Ramos (cell line): Measurements from ENCODE around the gene ZNF134.

ENCODE experiments used
- in situ Hi-C: fragments of 300-500 bp; cut with MboI; formaldehyde crosslinking; loops from one replicate; pipeline ENCODE4 v1.14.3; 2022; ENCODE audit warnings: low sequenced_read_pairs; ENCODE audit not compliant: unreplicated experiment

ZNF134 gene

GRCh38 chr19:57613941-57614743 lies at the start of gene ZNF134:
TSS of gene ZNF134 (plus strand) at chr19:57614242. CDS start at chr19:57619469, 5,227 bp downstream.
- in situ Hi-C loops, result no loop called here

GRCh38 chr19:57566396-57567265 lies 47.4 kb upstream of the ZNF134 start:
- in situ Hi-C loops, result no loop called here

DNA sequence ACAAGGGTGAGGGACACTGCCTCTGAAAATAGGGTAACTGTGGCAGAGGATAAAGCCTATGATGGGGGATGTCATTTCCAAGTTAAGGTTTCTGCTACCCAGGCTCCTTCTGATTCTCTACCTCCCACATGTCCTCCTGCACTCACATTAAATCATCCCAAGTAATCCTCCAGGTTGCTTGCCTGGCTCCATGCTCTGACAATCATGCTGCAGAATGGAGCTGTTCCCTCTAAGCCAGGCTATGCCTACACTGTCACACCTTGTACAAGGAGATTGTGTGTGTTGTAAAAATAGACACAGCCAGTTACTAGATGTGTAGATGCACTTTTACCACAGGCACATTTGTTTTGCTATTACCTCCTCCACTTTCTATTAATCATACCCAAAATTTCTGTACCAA lies 43.3 kb upstream of the ZNF134 start:
- in situ Hi-C loops, result no loop called here

DNA sequence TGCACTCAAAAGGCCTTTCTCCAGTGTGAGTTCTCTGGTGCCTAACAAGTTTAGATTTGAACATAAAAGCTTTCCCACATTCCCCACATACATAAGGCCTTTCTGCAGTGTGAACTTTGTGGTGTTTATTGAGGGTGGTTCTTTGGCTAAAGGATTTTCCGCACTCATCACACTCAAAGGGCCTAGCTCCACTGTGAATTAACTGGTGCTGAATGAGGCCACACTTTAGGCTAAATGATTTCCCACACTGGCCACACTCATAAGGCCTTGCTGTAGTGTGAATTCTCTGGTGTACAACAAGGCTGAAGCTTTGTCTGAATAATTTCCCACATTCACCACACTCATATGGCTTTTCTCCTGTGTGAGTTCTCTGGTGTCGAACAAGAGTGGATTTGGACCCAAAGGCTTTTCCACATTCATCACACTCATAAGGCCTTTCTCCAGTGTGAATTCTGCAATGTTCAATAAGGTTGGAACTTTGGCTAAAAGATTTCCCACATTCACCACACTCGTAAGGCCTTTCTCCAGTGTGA lies 41.6 kb upstream of the ZNF134 start:
- in situ Hi-C loops, result no loop called here

- in situ Hi-C loops, result no loop called here
Measured at GRCh38 chr19:57576661-57577060, 37.4 kb upstream of the ZNF134 start.

- in situ Hi-C loops, result no loop called here
Measured at GRCh38 chr19:57578487-57579205, 35.4 kb upstream of the ZNF134 start, which contains the start of gene ZNF416. TSS of gene ZNF416 (minus strand) at chr19:57578911. CDS start at chr19:57578704, 207 bp downstream.

GRCh38 chr19:57583104-57583520 lies 30.9 kb upstream of the ZNF134 start:
- in situ Hi-C loops, result no loop called here

DNA sequence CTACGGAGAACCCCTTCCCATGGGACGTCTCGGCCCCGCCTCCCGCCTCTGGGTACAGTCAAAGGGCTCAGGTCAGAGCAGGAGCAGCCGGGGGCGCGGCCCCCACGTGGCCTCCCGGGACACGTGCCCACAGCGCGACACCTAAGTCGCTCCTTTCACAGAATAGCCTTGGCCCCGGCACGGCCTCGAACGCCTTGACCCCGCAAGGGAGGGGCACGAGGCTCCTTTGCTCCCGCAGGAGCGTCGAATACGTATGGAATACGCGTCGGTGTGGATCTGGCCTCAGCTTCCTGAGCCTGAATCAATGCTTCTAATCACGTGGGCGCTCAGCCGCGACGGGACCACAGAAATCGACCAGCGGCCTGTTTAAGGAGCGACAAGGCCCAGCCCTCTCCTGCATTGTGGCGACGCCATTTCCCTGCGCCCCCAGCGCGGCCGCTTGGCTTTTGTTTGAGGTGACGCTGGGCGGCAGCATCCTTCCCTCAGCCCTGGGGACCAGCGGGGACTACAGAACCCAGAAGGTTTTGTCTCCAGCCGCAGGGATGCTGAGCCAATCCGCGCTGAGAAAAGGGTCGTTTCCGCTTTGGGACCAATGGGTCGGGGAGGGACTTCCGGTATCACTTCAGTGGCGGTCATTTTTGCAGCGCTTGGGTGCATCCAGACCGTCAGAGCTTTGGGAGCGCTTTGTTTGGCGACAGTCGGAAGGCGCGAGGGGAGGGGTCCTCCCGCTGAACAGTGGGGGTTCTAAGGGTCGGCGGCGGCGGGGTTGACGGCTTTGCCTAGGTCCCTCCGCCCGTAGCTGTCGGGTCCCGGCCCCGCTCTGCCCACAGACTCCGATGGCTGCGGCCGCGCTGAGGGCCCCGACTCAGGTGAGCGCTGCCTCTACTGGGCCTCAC lies 30.3 kb upstream of the ZNF134 start, which contains the start of gene ZIK1:
Gene ZIK1, plus strand, starts transcription at position 625 of the 896 bp plus-strand sequence. Its CDS starts 212 bp downstream, at position 837.
- in situ Hi-C loops, result no loop called here

DNA sequence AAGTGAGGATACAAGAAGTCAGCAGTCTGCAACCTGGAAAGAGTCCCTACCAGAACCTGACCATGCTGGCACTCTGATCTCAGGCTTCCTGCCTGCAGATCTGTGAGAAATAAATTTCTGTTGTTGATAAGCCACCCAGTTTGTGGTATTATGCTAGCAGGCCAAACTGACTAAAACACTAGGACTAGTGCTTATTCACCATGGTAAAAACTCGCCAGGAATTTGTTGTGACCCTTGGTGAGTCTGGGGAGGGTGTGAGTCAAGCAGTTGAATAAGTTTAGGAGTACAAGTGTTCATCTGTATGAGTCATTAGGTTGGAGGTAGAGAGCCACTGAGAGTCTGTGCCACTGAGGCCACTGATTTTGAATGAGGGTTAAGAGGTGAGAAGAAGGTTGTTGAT lies 26.5 kb upstream of the ZNF134 start:
- in situ Hi-C loops, result no loop called here

- in situ Hi-C loops, result no loop called here
Measured at GRCh38 chr19:57599377-57599760, 14.7 kb upstream of the ZNF134 start.

DNA sequence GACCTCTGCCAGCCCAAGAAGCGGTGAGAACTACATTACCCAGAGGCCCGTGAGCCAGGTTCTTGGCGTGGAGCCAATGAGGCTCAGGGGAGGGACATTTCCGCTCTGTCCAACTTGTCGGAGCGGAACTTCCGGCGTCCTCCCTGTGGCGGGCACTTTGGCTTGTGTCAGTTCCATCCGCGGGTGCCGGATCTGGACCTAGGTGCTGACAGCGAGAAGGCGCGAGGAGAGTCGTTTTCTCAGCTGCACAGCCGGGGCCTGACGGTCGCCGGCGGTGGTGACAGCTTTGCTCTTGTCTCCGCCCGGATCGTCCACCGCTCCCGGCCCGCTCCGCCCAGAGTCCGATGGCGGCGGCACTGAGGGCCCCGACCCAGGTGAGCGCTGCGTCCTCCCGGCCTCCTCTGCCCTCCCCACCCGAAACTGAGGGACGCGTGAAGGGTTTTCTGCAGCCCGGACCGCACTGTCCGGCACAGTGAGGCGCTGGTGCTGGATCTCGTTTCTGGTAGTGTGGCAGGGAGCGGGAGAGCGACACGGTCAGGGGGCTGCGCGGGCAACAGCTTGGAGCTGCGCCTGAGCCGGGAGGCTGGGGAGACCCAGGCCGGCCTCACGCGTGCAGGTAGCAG lies 14.2 kb upstream of the ZNF134 start, which contains the start of gene ZNF530:
Gene ZNF530, plus strand, starts transcription at position 125 of the 623 bp plus-strand sequence. CDS start 4,461 bp downstream, outside the sequence.
- in situ Hi-C loops, result no loop called here

DNA sequence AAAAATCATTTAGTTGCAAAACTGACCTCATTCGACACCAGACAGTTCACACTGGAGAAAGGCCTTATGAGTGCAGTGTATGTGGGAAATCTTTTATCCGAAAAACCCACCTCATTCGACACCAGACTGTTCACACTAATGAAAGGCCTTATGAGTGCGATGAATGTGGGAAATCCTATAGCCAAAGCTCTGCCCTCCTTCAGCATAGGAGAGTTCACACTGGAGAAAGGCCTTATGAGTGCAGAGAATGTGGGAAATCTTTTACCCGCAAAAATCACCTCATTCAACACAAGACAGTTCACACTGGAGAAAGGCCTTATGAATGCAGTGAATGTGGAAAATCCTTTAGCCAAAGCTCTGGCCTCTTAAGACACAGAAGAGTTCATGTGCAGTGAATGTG lies 7.1 kb upstream of the ZNF134 start:
- in situ Hi-C loops, result no loop called here

DNA sequence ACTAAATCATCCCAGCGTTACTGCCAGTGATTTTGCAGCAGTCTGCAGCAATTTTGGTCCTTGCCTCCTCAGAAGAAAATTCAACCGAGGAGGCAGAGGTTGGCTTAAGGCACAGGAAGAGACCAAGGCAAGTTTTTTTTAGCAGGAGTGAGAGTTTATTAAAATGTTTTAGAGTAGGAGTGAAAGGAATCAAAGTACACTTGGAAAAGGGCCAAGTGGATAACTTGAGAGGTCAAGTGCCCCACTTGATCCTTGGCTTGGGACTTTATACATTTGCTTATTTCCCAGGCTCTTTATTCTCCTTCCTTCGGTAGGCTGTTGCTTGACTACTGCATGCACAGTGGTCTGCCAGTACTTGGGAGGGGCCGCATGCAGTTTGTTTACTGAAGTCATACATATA lies 2.9 kb upstream of the ZNF134 start:
- in situ Hi-C loops, result no loop called here

GRCh38 chr19:57615346-57615745 lies 1.3 kb downstream of the ZNF134 start:
- in situ Hi-C loops, result no loop called here

DNA sequence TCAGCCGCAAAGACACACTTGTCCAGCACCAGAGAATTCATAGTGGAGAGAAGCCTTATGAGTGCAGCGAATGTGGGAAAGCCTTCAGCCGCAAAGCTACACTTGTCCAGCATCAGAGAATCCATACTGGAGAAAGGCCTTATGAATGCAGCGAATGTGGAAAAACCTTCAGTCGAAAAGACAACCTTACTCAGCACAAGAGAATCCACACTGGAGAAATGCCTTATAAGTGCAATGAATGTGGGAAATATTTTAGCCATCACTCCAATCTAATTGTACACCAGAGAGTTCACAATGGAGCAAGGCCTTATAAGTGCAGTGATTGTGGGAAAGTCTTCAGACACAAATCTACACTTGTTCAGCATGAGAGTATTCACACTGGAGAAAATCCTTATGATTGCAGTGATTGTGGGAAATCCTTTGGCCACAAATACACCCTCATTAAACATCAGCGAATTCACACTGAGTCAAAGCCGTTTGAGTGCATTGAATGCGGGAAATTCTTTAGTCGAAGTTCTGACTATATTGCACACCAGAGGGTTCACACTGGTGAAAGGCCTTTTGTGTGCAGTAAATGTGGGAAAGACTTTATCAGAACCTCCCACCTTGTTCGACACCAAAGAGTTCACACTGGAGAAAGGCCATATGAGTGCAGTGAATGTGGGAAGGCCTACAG lies 6.8 kb downstream of the ZNF134 start:
- in situ Hi-C loops, result no loop called here

- in situ Hi-C loops, result no loop called here
Measured at GRCh38 chr19:57623091-57623490, 9.0 kb downstream of the ZNF134 start.

DNA sequence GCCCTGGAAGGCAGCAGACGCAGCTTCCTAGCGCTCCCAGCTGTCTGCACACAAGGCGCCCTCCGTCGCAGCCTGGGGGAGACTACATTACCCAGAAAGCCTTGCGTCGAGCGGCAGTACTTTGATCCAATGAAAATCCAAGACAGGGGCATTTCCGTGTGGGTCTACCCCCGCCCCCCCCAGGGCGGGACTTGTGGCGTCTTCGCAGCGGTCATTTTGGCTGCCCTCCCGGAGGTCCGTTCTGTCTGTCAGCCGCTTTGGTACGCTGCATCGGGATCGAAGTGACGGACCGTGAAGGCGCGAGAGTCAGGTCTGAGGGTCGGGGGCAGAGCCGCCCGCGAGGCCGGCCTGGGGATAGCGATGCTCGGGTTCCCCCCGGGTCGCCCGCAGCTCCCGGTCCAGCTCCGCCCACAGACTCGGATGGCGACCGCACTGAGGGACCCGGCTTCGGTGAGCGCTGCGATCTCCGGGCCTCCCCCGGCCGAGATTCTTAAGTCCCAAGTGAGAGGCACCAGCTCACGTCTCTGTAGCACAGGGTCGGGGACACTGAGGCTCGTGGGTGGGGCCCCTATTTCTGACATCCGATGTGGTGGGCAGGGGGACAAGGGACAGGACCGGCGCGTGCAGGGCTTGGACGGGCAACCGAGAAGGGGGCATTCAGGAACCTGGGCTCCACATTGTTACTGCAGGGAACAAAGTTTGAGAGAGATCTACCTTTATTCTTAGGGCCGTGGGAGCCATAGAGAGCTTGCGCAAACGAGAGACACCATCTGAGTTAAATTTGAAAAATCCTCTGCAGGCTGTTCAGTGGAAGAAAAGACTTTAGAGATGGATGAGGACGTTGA lies 19.2 kb downstream of the ZNF134 start, which contains the start of gene ZNF211:
Gene ZNF211, plus strand, starts transcription at position 182 of the 845 bp plus-strand sequence. Its CDS starts 179 bp downstream, at position 361.
- in situ Hi-C loops, result no loop called here
